ENCODE results near the gene SCN4A. TPM values are rescaled to one million over a fixed set of nuclear protein-coding genes. Genes with fewer than 3 reads are reported as not detected.
"Not testable (repeated sequence)": the region's sequence is repeated elsewhere in the genome, so short reads cannot be mapped to it uniquely, and the experiment has no call there.

The SCN4A gene
- total RNA-seq, 1 donor from 2014 or later = 0.25 TPM

DNA sequence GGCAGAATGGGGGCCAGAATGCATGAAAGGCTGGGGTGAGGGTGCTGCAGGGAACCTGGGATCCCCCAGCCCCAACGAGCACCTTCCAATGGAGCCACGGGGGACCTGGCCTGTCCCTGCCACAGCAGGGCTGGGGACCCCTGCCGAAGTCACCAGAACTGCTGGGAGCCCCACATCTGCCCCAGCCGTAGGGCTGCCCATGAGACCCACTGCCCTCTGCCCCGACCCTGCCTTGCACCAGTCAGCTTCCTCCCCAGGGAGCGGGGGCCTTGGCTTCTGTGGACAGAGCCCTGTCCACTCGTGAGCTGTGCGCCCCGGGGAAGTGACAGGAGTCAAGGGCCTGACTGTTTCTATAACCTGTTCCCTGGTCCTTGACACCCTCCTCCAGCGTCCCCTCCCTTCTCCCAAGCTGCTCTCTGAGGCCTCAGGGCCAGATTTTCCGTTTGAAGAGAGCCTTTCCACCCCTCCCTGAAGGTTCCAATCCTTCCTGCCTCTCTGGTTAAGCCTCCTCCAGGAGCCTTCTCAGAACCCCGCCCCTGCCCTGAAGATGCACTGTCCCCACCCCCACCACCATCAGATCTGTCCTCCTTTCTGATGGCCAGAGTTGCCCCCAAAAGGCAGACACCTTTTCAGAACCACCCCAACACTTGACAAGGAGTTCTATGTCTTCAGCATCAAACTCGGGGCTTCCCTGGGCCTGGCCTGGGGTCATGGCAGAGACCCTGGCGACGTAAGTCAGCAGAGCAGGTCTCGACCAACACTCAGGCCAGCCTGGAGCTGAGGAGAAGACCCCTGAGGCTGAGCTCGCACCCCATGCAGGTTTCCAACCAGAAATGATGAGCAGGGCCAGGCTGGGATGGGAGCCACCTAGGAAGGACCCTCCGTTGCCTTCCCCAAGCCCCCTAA is 14.8 kb upstream of the SCN4A start:
- intact Hi-C loops (cut with micrococcal nuclease) = no loop called here

DNA sequence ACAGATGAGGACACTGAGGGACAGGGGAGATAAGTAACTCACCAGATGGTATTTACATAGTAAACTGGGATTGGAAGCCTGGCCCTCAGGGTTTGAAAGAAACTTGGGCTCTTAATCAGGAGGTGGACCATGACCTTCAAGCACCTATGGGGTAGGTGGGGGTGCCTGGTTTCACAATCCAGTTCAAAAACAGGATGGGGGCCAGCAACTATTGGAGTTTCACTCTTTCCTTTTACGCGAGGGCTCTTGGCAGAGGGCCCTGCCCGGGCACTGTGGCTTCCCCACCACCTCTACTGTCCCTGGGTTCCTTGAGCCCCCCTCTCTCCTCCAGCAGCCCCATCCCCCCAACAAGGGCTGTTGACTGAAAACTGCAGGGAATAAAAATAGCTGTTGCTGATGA is 14.1 kb upstream of the SCN4A start:
- intact Hi-C loops (cut with micrococcal nuclease) = no loop called here

DNA sequence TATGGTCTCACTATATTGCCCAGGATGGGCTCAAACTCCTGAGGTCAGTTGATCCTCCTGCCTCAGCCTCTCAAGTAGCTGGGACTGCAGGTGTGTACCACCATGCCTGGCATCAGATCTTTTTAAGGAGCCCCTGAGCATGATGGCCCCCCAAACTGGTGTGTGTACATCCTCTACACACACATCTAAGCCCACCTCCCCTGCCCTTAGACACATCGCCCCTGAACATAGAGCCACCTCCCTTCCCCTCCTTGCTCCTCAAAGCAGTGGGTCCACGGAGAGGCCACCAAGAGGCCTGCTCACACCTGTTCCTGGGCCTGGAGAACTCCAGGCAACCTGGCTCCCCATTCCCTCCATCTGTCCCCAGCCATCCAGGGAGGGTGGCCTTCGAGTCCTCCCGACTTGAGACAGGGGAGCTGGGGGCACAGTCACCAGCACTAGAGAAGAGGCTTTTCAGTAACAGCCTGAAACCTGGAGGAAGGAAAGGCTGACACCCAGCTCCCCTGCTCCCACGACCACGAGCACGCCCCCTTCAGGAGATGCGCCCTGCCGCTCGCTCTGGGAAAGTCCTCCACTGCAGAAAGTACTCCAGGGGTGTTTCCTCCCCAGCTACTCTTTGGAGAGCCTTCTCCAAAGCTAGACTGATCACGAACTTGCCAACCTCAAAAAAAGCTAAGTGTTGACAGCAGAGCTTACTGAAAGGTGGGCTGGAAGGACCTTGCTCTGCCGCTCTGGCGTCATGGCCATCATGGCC is 12.8 kb upstream of the SCN4A start:
- intact Hi-C loops (cut with micrococcal nuclease) = loop anchor here (1.0 to 2.0 kb wide), 3 partner anchors 13 to 39 kb away; partner anchors contain the start of gene PRR29

GRCh38 chr17:63984651-63985386 is 12.1 kb upstream of the SCN4A start:
- intact Hi-C loops (cut with micrococcal nuclease) = loop anchor here (1.0 to 2.0 kb wide), 3 partner anchors 13 to 40 kb away; partner anchors contain the start of gene PRR29

GRCh38 chr17:63984236-63984635 is 11.5 kb upstream of the SCN4A start:
- intact Hi-C loops (cut with micrococcal nuclease) = loop anchor here (2.0 kb wide), 1 partner anchor 41 kb away; no protein-coding TSS in a partner anchor

DNA sequence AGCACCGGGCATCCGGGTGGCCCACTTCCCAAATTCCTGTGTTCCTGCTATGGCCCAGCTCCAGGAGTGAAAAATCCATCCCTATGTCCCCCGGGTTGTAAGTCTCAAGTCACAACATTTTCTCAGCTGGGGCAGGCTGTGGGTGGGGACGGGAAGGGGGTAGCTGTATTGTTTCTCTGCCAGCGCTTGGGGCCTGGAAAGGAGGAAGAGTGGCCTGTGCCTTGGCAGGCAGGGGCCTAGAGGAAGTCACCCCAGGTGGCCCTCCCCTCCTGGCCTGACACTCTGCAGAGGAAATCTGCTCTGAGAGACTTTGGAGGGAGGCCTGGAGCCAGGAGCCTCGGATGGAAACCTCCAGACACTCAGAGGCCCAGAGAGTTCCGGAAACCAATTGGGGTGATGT is 10.6 kb upstream of the SCN4A start:
- intact Hi-C loops (cut with micrococcal nuclease) = no loop called here

DNA sequence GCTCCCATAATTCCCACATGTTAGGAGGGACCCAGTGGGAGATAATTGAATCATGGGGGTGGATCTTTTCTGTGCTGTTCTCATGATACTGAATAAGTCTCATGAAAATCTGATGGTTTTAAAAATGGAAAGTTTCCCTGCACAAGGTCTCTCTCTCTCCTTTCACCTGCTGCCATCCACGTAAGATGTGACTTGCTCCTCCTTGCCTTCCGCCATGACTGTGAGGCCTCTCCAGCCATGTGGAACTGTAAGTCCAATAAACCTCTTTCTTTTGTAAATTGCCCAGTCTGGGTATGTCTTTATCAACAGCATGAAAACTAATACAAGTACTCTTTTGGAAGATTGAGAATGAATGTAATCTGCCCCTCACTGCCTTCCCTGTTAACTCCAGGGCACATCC is 9.9 kb upstream of the SCN4A start:
- intact Hi-C loops (cut with micrococcal nuclease) = not testable (repeated sequence)

DNA sequence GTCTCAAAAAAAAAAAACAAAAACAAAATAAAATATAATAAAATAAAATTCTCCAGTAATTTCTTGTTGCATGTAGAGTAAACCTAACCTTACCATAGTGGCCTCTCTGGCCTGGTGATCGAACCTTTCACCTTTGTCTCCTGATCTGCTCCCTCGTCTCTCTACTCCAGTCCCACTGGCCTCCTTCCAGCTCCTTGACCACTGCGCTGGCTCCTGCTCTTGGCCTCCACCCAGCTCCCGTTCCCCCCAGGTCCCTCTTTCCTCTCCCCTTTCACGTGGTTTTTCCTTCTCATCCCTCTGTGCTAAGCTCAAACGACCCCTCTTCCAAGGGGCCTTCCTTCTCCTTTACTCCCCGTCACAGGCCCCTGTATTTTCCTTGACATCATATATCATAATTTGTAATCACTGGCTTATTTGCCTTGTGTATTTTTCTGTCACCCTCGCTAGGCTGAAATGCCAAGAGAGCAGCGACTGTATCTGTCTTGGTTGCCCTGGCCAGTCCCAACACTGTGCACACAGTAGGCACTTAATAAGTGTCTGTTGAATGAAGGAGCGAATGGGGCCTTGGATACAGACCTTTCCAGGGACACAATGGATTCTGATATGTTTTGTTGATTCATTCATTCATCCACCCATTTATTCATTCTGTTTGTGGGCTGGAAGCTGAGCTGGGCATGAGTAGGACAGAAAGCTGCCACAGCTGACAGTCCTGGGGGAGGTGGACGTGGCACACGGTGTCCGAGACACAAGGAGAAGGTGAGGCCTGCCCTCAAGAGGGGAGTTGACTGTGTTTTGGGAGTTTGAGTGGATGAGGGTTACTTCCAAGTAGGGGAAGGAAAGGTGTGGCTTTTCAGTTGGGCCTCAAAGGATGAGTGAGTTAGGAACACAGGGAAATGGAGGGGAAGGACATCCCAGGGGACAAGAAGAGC is 5.8 kb upstream of the SCN4A start:
- intact Hi-C loops (cut with micrococcal nuclease) = no loop called here

- intact Hi-C loops (cut with micrococcal nuclease) = no loop called here
Measured at GRCh38 chr17:63976702-63977101, 4.0 kb upstream of the SCN4A start.

- intact Hi-C loops (cut with micrococcal nuclease) = no loop called here
Measured at GRCh38 chr17:63975541-63976092, 2.9 kb upstream of the SCN4A start.

GRCh38 chr17:63974594-63975192 is 2.0 kb upstream of the SCN4A start:
- intact Hi-C loops (cut with micrococcal nuclease) = no loop called here

- intact Hi-C loops (cut with micrococcal nuclease) = no loop called here
Measured at GRCh38 chr17:63973930-63974593, 1.3 kb upstream of the SCN4A start.

DNA sequence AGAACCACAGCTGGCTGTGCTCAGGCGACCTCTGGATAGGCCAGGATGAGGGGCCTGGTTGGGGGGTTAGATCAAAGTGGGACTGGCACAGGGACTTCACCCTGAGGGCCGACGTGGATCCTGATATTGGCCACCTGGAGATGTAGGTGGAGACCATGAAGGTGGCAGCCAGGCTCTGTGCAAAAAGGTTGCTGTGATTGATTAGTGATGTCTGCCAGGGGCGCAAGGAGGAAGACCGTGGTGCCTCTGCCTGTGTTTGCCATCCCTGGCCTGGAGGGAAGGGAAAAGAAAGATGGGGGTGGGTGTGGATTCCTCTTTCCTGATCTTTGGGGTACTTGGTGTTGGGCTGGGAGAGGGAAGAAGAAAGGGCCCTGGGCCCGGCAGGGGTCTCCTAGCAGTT is 529 bp upstream of the SCN4A start:
- intact Hi-C loops (cut with micrococcal nuclease) = no loop called here

DNA sequence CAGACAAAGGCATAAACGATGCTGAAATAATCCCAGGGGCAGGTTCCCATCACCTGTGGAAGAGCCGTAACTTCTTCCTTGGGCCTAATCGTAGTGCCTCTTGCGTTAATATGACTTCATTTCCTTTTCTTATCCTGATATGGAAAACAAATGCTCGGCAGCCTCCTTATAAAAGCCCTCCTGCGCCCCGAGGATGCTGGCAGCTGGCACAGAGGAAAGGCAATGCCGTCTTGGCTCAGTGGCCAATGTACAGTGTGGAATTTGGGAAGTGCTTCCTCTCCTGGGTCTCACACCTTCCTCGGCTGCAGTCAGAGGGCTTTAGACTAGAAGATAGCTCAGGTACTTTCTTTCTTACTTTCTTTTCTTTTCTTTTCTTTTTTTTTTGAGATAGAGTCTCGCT is 3.4 kb downstream of the SCN4A start:
- intact Hi-C loops (cut with micrococcal nuclease) = no loop called here

DNA sequence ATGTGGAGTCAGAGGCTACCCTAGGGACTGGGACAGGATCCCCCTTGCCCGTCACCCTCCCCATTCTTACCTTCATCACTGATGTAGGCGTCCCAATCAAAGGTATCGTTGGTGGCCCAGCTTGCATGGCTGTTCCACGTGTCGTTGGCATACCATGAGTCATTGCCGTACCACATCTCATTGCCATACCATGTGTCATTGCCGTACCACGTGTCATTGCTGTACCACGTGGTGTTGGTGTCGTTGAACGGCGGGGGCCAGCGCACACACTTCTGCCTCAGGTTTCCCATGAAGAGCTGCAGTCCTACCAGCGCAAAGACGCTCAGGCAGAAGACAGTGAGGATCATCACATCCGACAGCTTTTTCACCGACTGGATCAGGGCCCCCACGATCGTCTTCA is 4.8 kb downstream of the SCN4A start:
- intact Hi-C loops (cut with micrococcal nuclease) = no loop called here

- intact Hi-C loops (cut with micrococcal nuclease) = no loop called here
Measured at GRCh38 chr17:63966646-63967264, 6.0 kb downstream of the SCN4A start.

DNA sequence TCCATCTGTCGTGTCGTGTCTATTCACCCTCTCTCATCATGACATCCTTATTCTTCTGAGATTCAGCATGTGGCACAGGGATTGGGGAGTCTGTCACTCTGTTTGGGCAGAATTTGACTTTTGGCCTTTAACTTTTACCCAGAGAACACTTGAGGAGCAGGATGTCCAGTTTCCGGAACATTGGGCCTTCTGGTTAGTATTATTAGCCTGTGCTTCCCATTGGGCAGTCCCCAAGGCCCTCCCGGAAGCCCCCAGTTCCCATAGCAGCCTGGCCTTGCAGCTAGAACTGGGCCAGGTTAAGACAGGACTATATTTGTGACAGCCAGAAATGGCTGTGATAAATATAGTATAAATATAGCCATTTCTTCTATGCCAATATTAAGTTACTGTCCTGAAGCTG is 9.6 kb downstream of the SCN4A start:
- intact Hi-C loops (cut with micrococcal nuclease) = no loop called here

- intact Hi-C loops (cut with micrococcal nuclease) = no loop called here
Measured at GRCh38 chr17:63962298-63962744, 10.4 kb downstream of the SCN4A start.
